Measurements from ENCODE around the gene C5orf22.
A peak's percentile ranks its signal among the peaks of the same experiment; 100 is the strongest.
"Not testable (repeated sequence)": the region's sequence is repeated elsewhere in the genome, so short reads cannot be mapped to it uniquely, and the experiment has no call there.

Gene C5orf22

GRCh38 chr5:31554552-31554951 is 22.5 kb downstream of the C5orf22 start:
- no peak for DNase-seq (ENCODE audit: low read depth)

- no peak for DNase-seq (ENCODE audit: low read depth)
These were observed 24.4 kb downstream of the C5orf22 start for GRCh38 chr5:31556461-31556860.

GRCh38 chr5:31559942-31560341 is 27.8 kb downstream of the C5orf22 start:
- no peak for DNase-seq (ENCODE audit: low read depth)

- no peak for DNase-seq (ENCODE audit: low read depth)
These were observed 29.8 kb downstream of the C5orf22 start for GRCh38 chr5:31561946-31562345.

GRCh38 chr5:31563216-31563615 is 31.1 kb downstream of the C5orf22 start:
- DNase-seq (ENCODE audit: low read depth), result no peak

- DNase-seq (ENCODE audit: low read depth), result not testable (repeated sequence)
These were observed 34.3 kb downstream of the C5orf22 start for GRCh38 chr5:31566362-31566761.

GRCh38 chr5:31568302-31568835 is 36.3 kb downstream of the C5orf22 start:
- no peak for DNase-seq (ENCODE audit: low read depth)

- no peak for DNase-seq (ENCODE audit: low read depth)
These were observed 37.0 kb downstream of the C5orf22 start for GRCh38 chr5:31569068-31569467.

GRCh38 chr5:31573494-31574142 is 41.5 kb downstream of the C5orf22 start:
- DNase-seq (ENCODE audit: low read depth), result no peak

- DNase-seq (ENCODE audit: low read depth), result no peak
These were observed 42.7 kb downstream of the C5orf22 start for GRCh38 chr5:31574772-31575171.

GRCh38 chr5:31577438-31577837 is 45.3 kb downstream of the C5orf22 start:
- no peak for DNase-seq (ENCODE audit: low read depth)

GRCh38 chr5:31579558-31579957 is 47.5 kb downstream of the C5orf22 start:
- DNase-seq (ENCODE audit: low read depth), result no peak

GRCh38 chr5:31581498-31582099 is 49.5 kb downstream of the C5orf22 start:
- DNase-seq (ENCODE audit: low read depth), result peak; percentile 15

GRCh38 chr5:31583129-31583528 is 51.0 kb downstream of the C5orf22 start:
- no peak for DNase-seq (ENCODE audit: low read depth)

GRCh38 chr5:31585166-31585894 is 53.2 kb downstream of the C5orf22 start:
- no peak for DNase-seq (ENCODE audit: low read depth)

GRCh38 chr5:31585895-31586270 is 53.8 kb downstream of the C5orf22 start:
- DNase-seq (ENCODE audit: low read depth), result peak; percentile 11

GRCh38 chr5:31587546-31587945 is 55.4 kb downstream of the C5orf22 start:
- no peak for DNase-seq (ENCODE audit: low read depth)

GRCh38 chr5:31593665-31594064 is 61.6 kb downstream of the C5orf22 start:
- no peak for DNase-seq (ENCODE audit: low read depth)

GRCh38 chr5:31596354-31596753 is 64.3 kb downstream of the C5orf22 start:
- no peak for DNase-seq (ENCODE audit: low read depth)

- DNase-seq (ENCODE audit: low read depth), result no peak
These were observed 66.8 kb downstream of the C5orf22 start for GRCh38 chr5:31598640-31599611.

- DNase-seq (ENCODE audit: low read depth), result not testable (repeated sequence)
These were observed 70.2 kb downstream of the C5orf22 start for GRCh38 chr5:31602305-31602704.

GRCh38 chr5:31604240-31604639 is 72.1 kb downstream of the C5orf22 start:
- no peak for DNase-seq (ENCODE audit: low read depth)
